Kasumi-1 (cell line): ENCODE data around the gene HUNK.
"Not testable (repeated sequence)": the region's sequence is repeated elsewhere in the genome, so short reads cannot be mapped to it uniquely, and the experiment has no call there.

Source experiments
- DNase-seq, 2 experiments: peaks; one replicate each; lab custom pipeline; 2025; lab: John Stamatoyannopoulos, UW

Gene HUNK

GRCh38 chr21:31921079-31921478 lies 48.3 kb downstream of the HUNK start:
- no peak for DNase-seq

- no peak for DNase-seq
Measured at GRCh38 chr21:31922881-31923280, 50.1 kb downstream of the HUNK start.

GRCh38 chr21:31923756-31924155 lies 50.9 kb downstream of the HUNK start:
- no peak for DNase-seq

GRCh38 chr21:31924548-31924947 lies 51.7 kb downstream of the HUNK start:
- DNase-seq = no peak

- no peak for DNase-seq
Measured at GRCh38 chr21:31926498-31926897, 53.7 kb downstream of the HUNK start.

GRCh38 chr21:31927689-31928353 lies 55.0 kb downstream of the HUNK start:
- DNase-seq = no peak

GRCh38 chr21:31928656-31929055 lies 55.8 kb downstream of the HUNK start:
- DNase-seq = no peak

- no peak for DNase-seq
Measured at GRCh38 chr21:31929548-31929947, 56.7 kb downstream of the HUNK start.

GRCh38 chr21:31930001-31930400 lies 57.2 kb downstream of the HUNK start:
- no peak for DNase-seq

- DNase-seq = no peak
Measured at GRCh38 chr21:31931644-31932469, 59.0 kb downstream of the HUNK start.

GRCh38 chr21:31932470-31932764 lies 59.6 kb downstream of the HUNK start:
- no peak for DNase-seq

GRCh38 chr21:31937303-31937702 lies 64.5 kb downstream of the HUNK start:
- DNase-seq = no peak

- no peak for DNase-seq
Measured at GRCh38 chr21:31938330-31939301, 65.8 kb downstream of the HUNK start.

GRCh38 chr21:31941694-31942093 lies 68.9 kb downstream of the HUNK start:
- DNase-seq = no peak

- DNase-seq = no peak
Measured at GRCh38 chr21:31943561-31943960, 70.7 kb downstream of the HUNK start.

GRCh38 chr21:31945141-31945540 lies 72.3 kb downstream of the HUNK start:
- no peak for DNase-seq

GRCh38 chr21:31945546-31945945 lies 72.7 kb downstream of the HUNK start:
- DNase-seq = no peak

GRCh38 chr21:31946231-31946630 lies 73.4 kb downstream of the HUNK start:
- DNase-seq = no peak

GRCh38 chr21:31946876-31947550 lies 74.2 kb downstream of the HUNK start:
- DNase-seq = not testable (repeated sequence)

- DNase-seq = no peak
Measured at GRCh38 chr21:31948676-31949075, 75.9 kb downstream of the HUNK start.

GRCh38 chr21:31952828-31953227 lies 80.0 kb downstream of the HUNK start:
- DNase-seq = no peak

GRCh38 chr21:31957631-31958030 lies 84.8 kb downstream of the HUNK start:
- no peak for DNase-seq
